ENCODE results near the gene PYURF. TPM values are rescaled to one million over a fixed set of nuclear protein-coding genes. Genes with fewer than 3 reads are reported as not detected.
"Not testable (repeated sequence)": the region's sequence is repeated elsewhere in the genome, so short reads cannot be mapped to it uniquely, and the experiment has no call there.

Gene PYURF
- total and polyA plus RNA-seq, 10 donors, result 48.2 to 110 (median 76.9) TPM

DNA sequence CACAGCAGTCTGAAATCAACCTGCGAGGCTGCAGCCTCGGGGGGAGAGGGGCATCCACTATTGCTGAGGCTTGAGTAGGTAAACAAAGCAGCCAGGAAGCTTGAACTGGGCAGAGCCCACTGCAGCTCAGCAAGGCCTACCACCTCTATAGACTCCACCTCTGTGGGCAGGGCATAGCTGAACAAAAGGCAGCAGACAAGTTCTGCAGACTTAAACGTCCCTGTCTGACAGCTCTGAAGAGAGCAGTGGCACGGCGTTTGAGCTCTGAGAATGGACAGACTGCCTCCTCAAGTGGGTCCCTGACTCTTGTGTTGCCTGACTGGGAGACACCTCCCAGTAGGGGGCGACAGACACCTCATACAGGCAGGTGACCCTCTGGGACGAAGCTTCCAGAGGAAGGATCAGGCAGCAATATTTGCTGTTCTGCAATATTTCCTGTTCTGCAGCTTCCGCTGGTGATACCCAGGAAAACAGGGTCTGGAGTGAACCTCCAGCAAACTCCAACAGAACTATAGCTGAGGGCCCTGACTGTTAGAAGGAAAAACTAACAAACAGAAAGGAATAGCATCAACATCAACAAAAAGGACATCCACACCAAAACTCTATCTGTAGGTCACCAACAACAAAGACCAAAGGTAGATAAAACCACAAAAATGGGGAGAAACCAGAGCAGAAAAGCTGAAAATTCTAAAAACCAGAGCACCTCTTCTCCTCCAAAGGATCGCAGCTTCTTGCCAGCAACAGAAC lies 15.9 kb upstream of the PYURF start:
- not testable (repeated sequence) for H3K36me3 ChIP-seq; H3K27ac ChIP-seq; H3K27me3 ChIP-seq (replicated peaks in 1 of 7); H3K9me3 ChIP-seq; H3K4me3 ChIP-seq
- peak in 1 of 3 donors; percentile 50 for TF ChIP-seq POLR2AphosphoS5 (IDR thresholded peaks at IDR 0.05)
- TF ChIP-seq, protein P1, sequence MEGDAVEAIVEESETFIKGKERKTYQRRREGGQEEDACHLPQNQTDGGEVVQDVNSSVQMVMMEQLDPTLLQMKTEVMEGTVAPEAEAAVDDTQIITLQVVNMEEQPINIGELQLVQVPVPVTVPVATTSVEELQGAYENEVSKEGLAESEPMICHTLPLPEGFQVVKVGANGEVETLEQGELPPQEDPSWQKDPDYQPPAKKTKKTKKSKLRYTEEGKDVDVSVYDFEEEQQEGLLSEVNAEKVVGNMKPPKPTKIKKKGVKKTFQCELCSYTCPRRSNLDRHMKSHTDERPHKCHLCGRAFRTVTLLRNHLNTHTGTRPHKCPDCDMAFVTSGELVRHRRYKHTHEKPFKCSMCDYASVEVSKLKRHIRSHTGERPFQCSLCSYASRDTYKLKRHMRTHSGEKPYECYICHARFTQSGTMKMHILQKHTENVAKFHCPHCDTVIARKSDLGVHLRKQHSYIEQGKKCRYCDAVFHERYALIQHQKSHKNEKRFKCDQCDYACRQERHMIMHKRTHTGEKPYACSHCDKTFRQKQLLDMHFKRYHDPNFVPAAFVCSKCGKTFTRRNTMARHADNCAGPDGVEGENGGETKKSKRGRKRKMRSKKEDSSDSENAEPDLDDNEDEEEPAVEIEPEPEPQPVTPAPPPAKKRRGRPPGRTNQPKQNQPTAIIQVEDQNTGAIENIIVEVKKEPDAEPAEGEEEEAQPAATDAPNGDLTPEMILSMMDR (IDR thresholded peaks at IDR 0.05 in 8 of 11, conservative IDR thresholded peaks at IDR 0.05 in 3 of 11), result peak; percentile 37 to 87 (median 77)
- intact Hi-C loops (cut with DNase I; ENCODE audit: low total_unique reads), result loop anchor here (5.0 to 10.0 kb wide), 2 partner anchors 118 to 485 kb away; no protein-coding TSS in a partner anchor
- H3K4me1 ChIP-seq, result peaks cover 0 to 12% (median 5%) of the 10 kb centered on the region in 6 donors
- DNase-seq, result peak; percentile 87
- 16 to 26% (median 20%) methylated on average over 8 to 9 of the region's 9 CpGs for WGBS, 5 donors

DNA sequence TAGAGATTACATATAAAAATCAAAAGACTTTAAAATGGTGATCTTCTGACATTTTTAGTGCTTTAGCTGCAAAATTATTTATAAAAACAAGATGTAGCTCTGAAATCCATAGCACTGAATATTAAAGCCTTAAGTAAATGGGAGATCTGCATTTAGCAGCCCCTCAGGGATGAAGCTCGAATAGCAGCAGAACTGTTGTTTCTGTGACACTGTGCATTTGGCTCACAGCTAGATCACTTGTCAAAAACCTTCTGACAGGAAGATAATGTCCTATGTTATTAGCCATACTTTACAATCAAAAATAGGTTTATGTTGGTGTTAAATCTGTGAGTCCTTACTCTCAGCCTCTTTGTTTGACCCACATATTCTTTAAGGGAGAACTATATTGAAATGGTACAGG lies 14.1 kb upstream of the PYURF start:
- no peak overlapping the region for H3K4me3 ChIP-seq
- TF ChIP-seq POLR2AphosphoS5 (IDR thresholded peaks at IDR 0.05) (no peak), POLR2A (IDR thresholded peaks at IDR 0.05) (no peak)
- TF ChIP-seq, protein P1 (IDR thresholded peaks at IDR 0.05 in 8 of 11, conservative IDR thresholded peaks at IDR 0.05 in 3 of 11), result no peak

DNA sequence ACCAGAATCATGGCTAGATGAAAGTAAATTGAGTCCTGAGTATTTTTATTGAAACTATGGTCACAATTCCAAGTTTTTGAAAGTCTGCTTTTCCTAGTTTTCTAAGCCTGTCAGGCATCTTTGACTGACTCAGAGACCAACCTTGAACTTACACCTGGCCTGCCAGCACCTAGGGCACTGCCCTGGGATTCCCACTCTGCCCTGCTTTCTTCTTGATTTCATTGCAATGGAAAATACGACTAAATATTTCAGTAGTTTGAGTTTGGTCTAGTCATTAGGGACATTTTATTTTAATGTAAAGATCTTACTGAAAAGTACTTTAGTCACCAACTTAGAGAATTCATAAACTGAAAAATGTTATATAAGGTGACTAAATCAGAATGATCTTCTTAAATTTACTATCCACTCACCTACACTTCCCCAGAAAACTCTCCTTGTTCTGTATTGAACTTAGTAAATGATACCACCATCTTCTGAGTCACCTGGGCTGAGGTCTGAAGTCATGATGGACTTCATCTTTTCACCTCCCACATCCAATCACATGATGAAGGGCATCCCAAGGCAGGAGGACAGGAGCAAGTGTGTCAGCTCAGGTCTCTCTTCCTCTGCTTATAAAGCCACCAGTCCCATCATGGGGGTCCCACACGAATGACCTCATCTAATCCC lies 11.6 kb upstream of the PYURF start:
- whole genome bisulfite sequencing, 5 donors, result 84 to 95% (median 93%) methylated on average over 2 of the region's 2 CpGs
- TF ChIP-seq, protein P1 (IDR thresholded peaks at IDR 0.05 in 8 of 11, conservative IDR thresholded peaks at IDR 0.05 in 3 of 11), result no peak
- TF ChIP-seq POLR2A (IDR thresholded peaks at IDR 0.05), result no peak
- TF ChIP-seq POLR2AphosphoS5 (IDR thresholded peaks at IDR 0.05), result no peak
- intact Hi-C loops (cut with DNase I; ENCODE audit: low total_unique reads), result loop anchor here (5.0 to 10.0 kb wide), 2 partner anchors 122 to 490 kb away; no protein-coding TSS in a partner anchor

More for the DNA sequence above, 14.1 kb upstream of the PYURF start:
- Histone ChIP-seq H3K9me3 (no peaks in the 10 kb centered on the region), H3K27ac (no peak overlapping the region), H3K4me1 (peaks cover 0 to 12% (median 5%) of the 10 kb centered on the region in 6 donors), H3K27me3 (replicated peaks in 1 of 7) (peaks cover 0 to 6% (median 0%) of the 10 kb centered on the region in 7 donors), H3K36me3 (no peaks in the 10 kb centered on the region)
- intact Hi-C loops (cut with DNase I; ENCODE audit: low total_unique reads), result loop anchor here (5.0 to 10.0 kb wide), 2 partner anchors 120 to 487 kb away; no protein-coding TSS in a partner anchor
- no peak for DNase-seq
- WGBS, 5 donors, result 80 to 100% (median 94%) methylated on average over 1 of the region's 1 CpG

More for the DNA sequence above, 11.6 kb upstream of the PYURF start:
- Histone ChIP-seq H3K27ac (no peak overlapping the region), H3K4me3 (no peak overlapping the region), H3K27me3 (replicated peaks in 1 of 7) (peaks cover 0 to 6% (median 0%) of the 10 kb centered on the region in 7 donors), H3K9me3 (no peaks in the 10 kb centered on the region), H3K36me3 (no peaks in the 10 kb centered on the region), H3K4me1 (peaks cover 0 to 12% (median 5%) of the 10 kb centered on the region in 6 donors)
- DNase-seq, result no peak

Data from spleen (tissue), 11 donors.